ENCODE measurements around the gene COA5. TPM values are rescaled to one million over a fixed set of nuclear protein-coding genes. Genes with fewer than 3 reads are reported as not detected.

The COA5 gene
- total RNA-seq, 1 donor: 17.4 TPM

DNA sequence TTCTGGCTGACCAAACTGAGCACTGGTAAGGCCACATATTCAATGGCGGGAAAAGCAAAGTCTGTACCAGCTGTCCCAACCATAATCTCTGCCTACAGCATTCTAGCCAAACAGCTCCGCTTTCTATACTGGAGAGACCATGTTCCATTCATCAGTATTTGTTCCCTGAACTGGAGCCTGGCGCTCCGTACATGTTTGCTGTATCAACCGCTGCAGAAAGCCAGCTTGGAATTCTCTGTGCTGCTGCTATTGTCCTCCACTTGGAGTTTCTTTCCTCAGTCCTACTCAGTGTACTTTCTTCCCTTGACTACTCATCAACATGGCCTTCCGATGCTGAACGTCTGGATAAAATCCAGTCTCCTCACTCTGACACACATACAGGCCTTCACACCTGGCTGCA is 1.9 kb downstream of the COA5 start:
- Histone ChIP-seq H2AFZ (ENCODE audit: low read length) (no peak overlapping the region), H3K36me3 (ENCODE audit: insufficient read depth, low read length) (peaks cover 24% of the 10 kb centered on the region), H3K4me2 (ENCODE audit: insufficient read depth, low read length) (no peak overlapping the region), H3K27me3 (ENCODE audit: insufficient read depth, low read length) (no peaks in the 10 kb centered on the region), H3K4me1 (ENCODE audit: insufficient read depth, low read length) (peaks cover 23% of the 10 kb centered on the region), H3K4me3 (ENCODE audit: insufficient read depth, low read length) (no peak overlapping the region), H3K9me3 (ENCODE audit: low read depth, low read length) (no peaks in the 10 kb centered on the region), H3K79me2 (ENCODE audit: insufficient read depth, low read length) (peaks cover 73% of the 10 kb centered on the region), H3K27ac (ENCODE audit: low read depth, low read length) (peak overlapping the region; percentile 1), H4K20me1 (ENCODE audit: insufficient read depth, low read length) (peaks cover 11% of the 10 kb centered on the region)
- no peak for DNase-seq (ENCODE audit: insufficient read length, low spot score, missing footprints)
- TF ChIP-seq, protein P1, sequence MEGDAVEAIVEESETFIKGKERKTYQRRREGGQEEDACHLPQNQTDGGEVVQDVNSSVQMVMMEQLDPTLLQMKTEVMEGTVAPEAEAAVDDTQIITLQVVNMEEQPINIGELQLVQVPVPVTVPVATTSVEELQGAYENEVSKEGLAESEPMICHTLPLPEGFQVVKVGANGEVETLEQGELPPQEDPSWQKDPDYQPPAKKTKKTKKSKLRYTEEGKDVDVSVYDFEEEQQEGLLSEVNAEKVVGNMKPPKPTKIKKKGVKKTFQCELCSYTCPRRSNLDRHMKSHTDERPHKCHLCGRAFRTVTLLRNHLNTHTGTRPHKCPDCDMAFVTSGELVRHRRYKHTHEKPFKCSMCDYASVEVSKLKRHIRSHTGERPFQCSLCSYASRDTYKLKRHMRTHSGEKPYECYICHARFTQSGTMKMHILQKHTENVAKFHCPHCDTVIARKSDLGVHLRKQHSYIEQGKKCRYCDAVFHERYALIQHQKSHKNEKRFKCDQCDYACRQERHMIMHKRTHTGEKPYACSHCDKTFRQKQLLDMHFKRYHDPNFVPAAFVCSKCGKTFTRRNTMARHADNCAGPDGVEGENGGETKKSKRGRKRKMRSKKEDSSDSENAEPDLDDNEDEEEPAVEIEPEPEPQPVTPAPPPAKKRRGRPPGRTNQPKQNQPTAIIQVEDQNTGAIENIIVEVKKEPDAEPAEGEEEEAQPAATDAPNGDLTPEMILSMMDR (IDR thresholded peaks at IDR 0.05; ENCODE audit: extremely low read depth, low read depth, low read length): no peak

DNA sequence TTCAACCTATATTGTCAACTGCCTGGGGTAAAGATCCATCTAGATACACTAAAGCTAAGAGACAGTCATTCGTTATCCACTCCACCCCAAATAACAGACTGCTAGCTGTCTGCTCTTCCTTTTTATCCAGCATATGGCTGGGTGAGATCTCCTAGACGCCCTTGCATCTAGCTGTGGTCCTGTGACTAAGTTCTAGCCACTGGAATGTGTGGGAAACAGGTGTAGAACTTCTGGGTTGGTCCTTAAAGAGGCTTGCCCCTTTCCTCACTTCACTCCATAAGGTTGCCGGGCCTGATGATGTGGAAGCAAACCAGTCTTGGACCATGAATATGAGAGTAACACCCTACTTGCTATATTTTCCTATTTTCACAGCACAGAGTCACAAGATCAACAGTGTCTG is 3.2 kb downstream of the COA5 start:
- Histone ChIP-seq H3K27me3 (ENCODE audit: insufficient read depth, low read length) (no peaks in the 10 kb centered on the region), H3K27ac (ENCODE audit: low read depth, low read length) (no peak overlapping the region), H4K20me1 (ENCODE audit: insufficient read depth, low read length) (peaks cover 9% of the 10 kb centered on the region), H3K4me3 (ENCODE audit: insufficient read depth, low read length) (no peak overlapping the region), H3K79me2 (ENCODE audit: insufficient read depth, low read length) (peaks cover 59% of the 10 kb centered on the region), H3K4me1 (ENCODE audit: insufficient read depth, low read length) (peaks cover 15% of the 10 kb centered on the region), H2AFZ (ENCODE audit: low read length) (no peak overlapping the region), H3K9me3 (ENCODE audit: low read depth, low read length) (no peaks in the 10 kb centered on the region), H3K36me3 (ENCODE audit: insufficient read depth, low read length) (peaks cover 18% of the 10 kb centered on the region), H3K4me2 (ENCODE audit: insufficient read depth, low read length) (no peak overlapping the region)
- no peak for DNase-seq (ENCODE audit: insufficient read length, low spot score, missing footprints)
- TF ChIP-seq, protein P1 (IDR thresholded peaks at IDR 0.05; ENCODE audit: extremely low read depth, low read depth, low read length): no peak

DNA sequence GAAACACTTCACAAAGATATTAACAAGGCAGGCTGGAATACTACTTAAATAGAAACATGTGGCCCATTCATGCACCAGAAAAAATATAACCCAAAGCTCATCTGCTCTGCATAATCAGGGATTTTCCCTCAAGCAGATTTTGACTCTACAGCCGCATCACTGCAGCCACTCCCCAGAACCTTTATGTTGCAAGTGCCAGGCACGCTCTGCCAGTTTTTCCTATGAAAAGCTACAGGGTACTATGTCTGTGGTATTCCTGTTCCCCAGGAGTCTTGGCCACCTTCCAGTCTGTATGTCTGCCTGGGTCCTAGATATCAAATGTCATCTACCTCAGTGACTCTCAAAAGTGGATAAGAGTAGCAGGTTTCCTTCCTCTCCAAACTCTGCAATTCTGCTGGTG is 3.8 kb downstream of the COA5 start:
- H4K20me1 ChIP-seq (ENCODE audit: insufficient read depth, low read length): peaks cover 9% of the 10 kb centered on the region
- H3K79me2 ChIP-seq (ENCODE audit: insufficient read depth, low read length): peaks cover 54% of the 10 kb centered on the region
- no peaks in the 10 kb centered on the region for H3K27me3 ChIP-seq (ENCODE audit: insufficient read depth, low read length)
- H3K4me2 ChIP-seq (ENCODE audit: insufficient read depth, low read length): no peak overlapping the region
- no peaks in the 10 kb centered on the region for H3K9me3 ChIP-seq (ENCODE audit: low read depth, low read length)
- peaks cover 18% of the 10 kb centered on the region for H3K36me3 ChIP-seq (ENCODE audit: insufficient read depth, low read length)
- H3K27ac ChIP-seq (ENCODE audit: low read depth, low read length): no peak overlapping the region
- H3K4me1 ChIP-seq (ENCODE audit: insufficient read depth, low read length): peaks cover 10% of the 10 kb centered on the region
- TF ChIP-seq, protein P1 (IDR thresholded peaks at IDR 0.05; ENCODE audit: extremely low read depth, low read depth, low read length): no peak
- DNase-seq (ENCODE audit: insufficient read length, low spot score, missing footprints): no peak
- H3K4me3 ChIP-seq (ENCODE audit: insufficient read depth, low read length): no peak overlapping the region
- no peak overlapping the region for H2AFZ ChIP-seq (ENCODE audit: low read length)

DNA sequence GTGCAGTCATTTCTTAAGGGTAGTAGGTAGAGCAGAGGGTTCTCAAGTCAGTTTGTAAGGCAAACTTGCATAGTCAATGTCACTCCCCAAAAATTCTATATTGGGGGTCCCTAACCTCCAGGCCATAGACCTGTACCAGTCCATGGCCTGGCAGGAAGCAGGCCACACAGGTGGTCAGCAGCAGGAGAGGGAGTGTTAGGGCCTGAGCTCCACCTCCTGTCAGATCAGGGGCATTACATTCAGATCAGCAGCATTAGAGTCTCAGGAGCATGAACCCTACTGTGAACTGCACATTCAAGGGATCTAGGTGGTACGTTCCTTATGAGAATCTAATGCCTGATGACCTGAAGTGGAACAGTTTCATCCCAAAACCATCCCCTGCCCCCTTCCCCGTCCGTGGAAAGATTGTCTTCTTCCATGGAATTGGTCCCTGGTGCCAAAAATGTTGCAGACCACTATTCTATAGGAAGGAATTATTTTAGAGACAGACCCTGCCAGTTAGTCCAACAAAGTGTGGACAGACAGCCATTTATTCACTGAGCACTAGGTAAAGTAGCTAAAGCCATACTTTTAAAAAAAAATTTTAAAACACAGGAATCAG is 6.7 kb downstream of the COA5 start:
- Histone ChIP-seq H3K79me2 (ENCODE audit: insufficient read depth, low read length) (peaks cover 26% of the 10 kb centered on the region), H2AFZ (ENCODE audit: low read length) (no peak overlapping the region), H3K4me1 (ENCODE audit: insufficient read depth, low read length) (peaks cover 6% of the 10 kb centered on the region), H3K36me3 (ENCODE audit: insufficient read depth, low read length) (peaks cover 20% of the 10 kb centered on the region), H3K27ac (ENCODE audit: low read depth, low read length) (no peak overlapping the region), H3K9me3 (ENCODE audit: low read depth, low read length) (no peaks in the 10 kb centered on the region), H3K4me2 (ENCODE audit: insufficient read depth, low read length) (no peak overlapping the region), H3K4me3 (ENCODE audit: insufficient read depth, low read length) (no peak overlapping the region), H3K27me3 (ENCODE audit: insufficient read depth, low read length) (no peaks in the 10 kb centered on the region), H4K20me1 (ENCODE audit: insufficient read depth, low read length) (peaks cover 6% of the 10 kb centered on the region)
- peak; percentile 57 for DNase-seq (ENCODE audit: insufficient read length, low spot score, missing footprints)
- TF ChIP-seq, protein P1 (IDR thresholded peaks at IDR 0.05; ENCODE audit: extremely low read depth, low read depth, low read length): peak; percentile 64

Measured in osteoblast (primary cell).